ENCODE results near the gene FYB2.

The FYB2 gene

DNA sequence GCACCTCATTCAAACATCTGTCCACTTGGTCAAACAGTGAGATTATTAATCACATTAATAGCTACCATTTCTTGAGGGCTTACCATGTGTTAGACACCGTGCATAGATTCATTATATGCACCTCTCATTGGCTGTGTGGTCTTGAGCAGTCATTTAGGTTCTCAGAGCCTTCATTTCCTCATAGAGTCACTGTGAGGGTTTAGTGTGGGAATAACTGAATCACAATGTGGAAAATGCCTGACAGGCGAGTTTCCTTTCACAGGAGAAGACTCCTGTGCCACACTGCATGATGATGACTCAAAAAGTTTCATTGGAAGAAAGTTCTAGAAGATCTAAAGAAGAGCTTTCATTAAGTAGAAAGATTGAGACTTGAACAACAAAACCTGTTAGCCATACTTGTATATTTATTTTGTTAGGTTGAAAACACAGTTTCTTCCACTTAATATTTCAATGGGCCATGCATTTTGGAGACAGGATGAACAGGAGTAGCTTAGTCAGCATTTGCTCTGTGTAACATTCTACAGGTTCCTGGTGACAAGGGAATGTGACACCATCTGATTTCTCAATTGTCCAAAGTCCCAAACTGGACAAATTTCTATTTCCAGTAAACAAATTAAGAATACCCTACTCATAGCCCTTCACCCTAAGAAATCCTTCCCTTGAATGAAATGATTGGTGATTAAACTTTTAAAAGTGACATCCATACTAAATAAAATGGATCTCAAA is 45.7 kb downstream of the FYB2 start:
- no peak overlapping the region for H2BK5ac ChIP-seq (ENCODE audit: low read depth, low read length, poor library complexity)
- H3K4me3 ChIP-seq (ENCODE audit: low read depth, low read length) = no peak overlapping the region
- no peak overlapping the region for H2AFZ ChIP-seq (ENCODE audit: insufficient read depth, low read length, poor library complexity)
- no peak overlapping the region for H3K9ac ChIP-seq (ENCODE audit: low read length)
- DNase-seq = no peak
- no peaks in the 10 kb centered on the region for H3K4me1 ChIP-seq (ENCODE audit: control insufficient read depth in 1 of 2, insufficient read depth in 2 of 2, low read length in 2 of 2)
- H2BK120ac ChIP-seq (ENCODE audit: insufficient read depth, low read length, poor library complexity) = no peak overlapping the region
- no peak overlapping the region for H3K4me2 ChIP-seq (ENCODE audit: low read length)
- H3K79me2 ChIP-seq (ENCODE audit: control insufficient read depth, insufficient read depth, low read length, poor library complexity) = no peaks in the 10 kb centered on the region
- no CpG with 5 or more reads among the region's 2 CpGs for WGBS (ENCODE audit: extremely low coverage, insufficient coverage, insufficient read length)
- no peaks in the 10 kb centered on the region for H3K79me1 ChIP-seq (ENCODE audit: low read length)
- H2AK5ac ChIP-seq (ENCODE audit: low read length) = no peak overlapping the region
- H4K8ac ChIP-seq (ENCODE audit: low read depth, low read length) = no peak overlapping the region
- no peaks in the 10 kb centered on the region for H3K27me3 ChIP-seq (ENCODE audit: insufficient read depth, low read length)
- no peak overlapping the region for H3K18ac ChIP-seq (ENCODE audit: low read length)
- no peak overlapping the region for H4K91ac ChIP-seq (ENCODE audit: low read depth, low read length)
- H3K4ac ChIP-seq (ENCODE audit: low read depth, low read length) = no peak overlapping the region
- no peaks in the 10 kb centered on the region for H3K9me3 ChIP-seq (ENCODE audit: insufficient read depth, low read depth, low read length)
- no peak overlapping the region for H3K27ac ChIP-seq (ENCODE audit: low read depth, low read length)
- no peak overlapping the region for H3K23ac ChIP-seq (ENCODE audit: low read length)
- H3K14ac ChIP-seq (ENCODE audit: low read length) = no peak overlapping the region
- no peaks in the 10 kb centered on the region for H3K36me3 ChIP-seq (ENCODE audit: control insufficient read depth in 1 of 2, insufficient read depth in 2 of 2, low read length in 2 of 2)
- no peak overlapping the region for H4K12ac ChIP-seq (ENCODE audit: low read depth, low read length)
- no peak overlapping the region for H2BK12ac ChIP-seq (ENCODE audit: low read length)

- H2BK12ac ChIP-seq (ENCODE audit: low read length) = no peak overlapping the region
- H2BK5ac ChIP-seq (ENCODE audit: low read depth, low read length, poor library complexity) = no peak overlapping the region
- no peak overlapping the region for H4K12ac ChIP-seq (ENCODE audit: low read depth, low read length)
- H3K27me3 ChIP-seq (ENCODE audit: insufficient read depth, low read length) = no peaks in the 10 kb centered on the region
- DNase-seq = no peak
- H3K14ac ChIP-seq (ENCODE audit: low read length) = no peak overlapping the region
- WGBS (ENCODE audit: extremely low coverage, insufficient coverage, insufficient read length) = no CpG with 5 or more reads among the region's 3 CpGs
- no peak overlapping the region for H3K18ac ChIP-seq (ENCODE audit: low read length)
- H3K9me3 ChIP-seq (ENCODE audit: insufficient read depth, low read depth, low read length) = no peaks in the 10 kb centered on the region
- no peak overlapping the region for H3K4me2 ChIP-seq (ENCODE audit: low read length)
- no peak overlapping the region for H2BK120ac ChIP-seq (ENCODE audit: insufficient read depth, low read length, poor library complexity)
- no peak overlapping the region for H3K27ac ChIP-seq (ENCODE audit: low read depth, low read length)
- no peaks in the 10 kb centered on the region for H3K36me3 ChIP-seq (ENCODE audit: control insufficient read depth in 1 of 2, insufficient read depth in 2 of 2, low read length in 2 of 2)
- no peaks in the 10 kb centered on the region for H3K79me2 ChIP-seq (ENCODE audit: control insufficient read depth, insufficient read depth, low read length, poor library complexity)
- H3K9ac ChIP-seq (ENCODE audit: low read length) = no peak overlapping the region
- no peak overlapping the region for H3K4me3 ChIP-seq (ENCODE audit: low read depth, low read length)
- no peak overlapping the region for H4K91ac ChIP-seq (ENCODE audit: low read depth, low read length)
- H3K79me1 ChIP-seq (ENCODE audit: low read length) = no peaks in the 10 kb centered on the region
- no peaks in the 10 kb centered on the region for H3K4me1 ChIP-seq (ENCODE audit: control insufficient read depth in 1 of 2, insufficient read depth in 2 of 2, low read length in 2 of 2)
- H2AK5ac ChIP-seq (ENCODE audit: low read length) = no peak overlapping the region
- no peak overlapping the region for H3K4ac ChIP-seq (ENCODE audit: low read depth, low read length)
- no peak overlapping the region for H2AFZ ChIP-seq (ENCODE audit: insufficient read depth, low read length, poor library complexity)
- no peak overlapping the region for H3K23ac ChIP-seq (ENCODE audit: low read length)
- no peak overlapping the region for H4K8ac ChIP-seq (ENCODE audit: low read depth, low read length)
These were observed 47.5 kb downstream of the FYB2 start for GRCh38 chr1:56771717-56772116.

- H3K4me2 ChIP-seq (ENCODE audit: low read length) = no peak overlapping the region
- H3K4me3 ChIP-seq (ENCODE audit: low read depth, low read length) = no peak overlapping the region
These were observed 60.4 kb downstream of the FYB2 start for GRCh38 chr1:56758794-56759193.

DNA sequence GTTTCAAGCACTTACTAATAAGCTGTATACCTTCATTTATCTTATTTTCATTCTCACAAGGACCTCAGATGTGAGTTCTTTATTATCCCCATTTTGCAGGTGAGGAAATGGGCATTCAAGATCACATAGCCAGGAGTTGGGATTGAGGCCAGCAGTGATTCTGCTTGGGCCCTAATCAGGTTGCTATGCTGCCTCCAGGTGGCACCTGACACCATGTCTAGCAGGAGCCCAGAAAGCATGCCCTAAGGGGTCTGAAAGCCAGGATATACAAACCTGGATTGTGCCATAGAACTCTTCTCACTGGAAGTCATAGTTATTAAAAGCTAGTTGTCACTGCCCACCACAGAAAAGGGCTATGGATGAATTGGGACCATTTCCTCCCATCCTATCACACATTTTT is 61.1 kb downstream of the FYB2 start:
- no peak overlapping the region for H4K91ac ChIP-seq (ENCODE audit: low read depth, low read length)
- H3K4me2 ChIP-seq (ENCODE audit: low read length) = no peak overlapping the region
- H3K27me3 ChIP-seq (ENCODE audit: insufficient read depth, low read length) = no peaks in the 10 kb centered on the region

More at GRCh38 chr1:56758794-56759193, 60.4 kb downstream of the FYB2 start:
- H3K36me3 ChIP-seq (ENCODE audit: control insufficient read depth in 1 of 2, insufficient read depth in 2 of 2, low read length in 2 of 2) = no peaks in the 10 kb centered on the region
- H3K23ac ChIP-seq (ENCODE audit: low read length) = no peak overlapping the region
- no peak overlapping the region for H2AK5ac ChIP-seq (ENCODE audit: low read length)
- H3K79me2 ChIP-seq (ENCODE audit: control insufficient read depth, insufficient read depth, low read length, poor library complexity) = no peaks in the 10 kb centered on the region
- H3K4ac ChIP-seq (ENCODE audit: low read depth, low read length) = no peak overlapping the region
- H4K91ac ChIP-seq (ENCODE audit: low read depth, low read length) = no peak overlapping the region
- no peak overlapping the region for H2AFZ ChIP-seq (ENCODE audit: insufficient read depth, low read length, poor library complexity)
- no peak overlapping the region for H4K12ac ChIP-seq (ENCODE audit: low read depth, low read length)
- no CpG with 5 or more reads among the region's 3 CpGs for WGBS (ENCODE audit: extremely low coverage, insufficient coverage, insufficient read length)
- peaks cover 3% of the 10 kb centered on the region for H3K9me3 ChIP-seq (ENCODE audit: insufficient read depth, low read depth, low read length)
- no peak overlapping the region for H2BK5ac ChIP-seq (ENCODE audit: low read depth, low read length, poor library complexity)
- H3K18ac ChIP-seq (ENCODE audit: low read length) = no peak overlapping the region
- no peaks in the 10 kb centered on the region for H3K79me1 ChIP-seq (ENCODE audit: low read length)
- no peak for DNase-seq
- no peak overlapping the region for H3K14ac ChIP-seq (ENCODE audit: low read length)
- no peak overlapping the region for H3K9ac ChIP-seq (ENCODE audit: low read length)
- H3K27me3 ChIP-seq (ENCODE audit: insufficient read depth, low read length) = no peaks in the 10 kb centered on the region
- no peaks in the 10 kb centered on the region for H3K4me1 ChIP-seq (ENCODE audit: control insufficient read depth in 1 of 2, insufficient read depth in 2 of 2, low read length in 2 of 2)
- no peak overlapping the region for H2BK12ac ChIP-seq (ENCODE audit: low read length)
- no peak overlapping the region for H2BK120ac ChIP-seq (ENCODE audit: insufficient read depth, low read length, poor library complexity)
- no peak overlapping the region for H4K8ac ChIP-seq (ENCODE audit: low read depth, low read length)
- no peak overlapping the region for H3K27ac ChIP-seq (ENCODE audit: low read depth, low read length)

More for the DNA sequence above, 61.1 kb downstream of the FYB2 start:
- Histone ChIP-seq H3K23ac (ENCODE audit: low read length) (no peak overlapping the region), H3K9me3 (ENCODE audit: insufficient read depth, low read depth, low read length) (peaks cover 3% of the 10 kb centered on the region), H3K4ac (ENCODE audit: low read depth, low read length) (no peak overlapping the region), H3K4me3 (ENCODE audit: low read depth, low read length) (no peak overlapping the region), H3K79me2 (ENCODE audit: control insufficient read depth, insufficient read depth, low read length, poor library complexity) (no peaks in the 10 kb centered on the region), H4K12ac (ENCODE audit: low read depth, low read length) (no peak overlapping the region), H3K27ac (ENCODE audit: low read depth, low read length) (no peak overlapping the region), H3K79me1 (ENCODE audit: low read length) (no peaks in the 10 kb centered on the region), H2AFZ (ENCODE audit: insufficient read depth, low read length, poor library complexity) (no peak overlapping the region), H2BK5ac (ENCODE audit: low read depth, low read length, poor library complexity) (no peak overlapping the region), H2BK120ac (ENCODE audit: insufficient read depth, low read length, poor library complexity) (no peak overlapping the region), H2BK12ac (ENCODE audit: low read length) (no peak overlapping the region), H3K14ac (ENCODE audit: low read length) (no peak overlapping the region), H3K4me1 (ENCODE audit: control insufficient read depth in 1 of 2, insufficient read depth in 2 of 2, low read length in 2 of 2) (no peaks in the 10 kb centered on the region), H3K18ac (ENCODE audit: low read length) (no peak overlapping the region), H3K36me3 (ENCODE audit: control insufficient read depth in 1 of 2, insufficient read depth in 2 of 2, low read length in 2 of 2) (no peaks in the 10 kb centered on the region), H3K9ac (ENCODE audit: low read length) (no peak overlapping the region), H4K8ac (ENCODE audit: low read depth, low read length) (no peak overlapping the region), H2AK5ac (ENCODE audit: low read length) (no peak overlapping the region)
- DNase-seq = peak; percentile 3 to 20

Measured in trophoblast cell (in vitro differentiated cells and primary cell).